ENCODE data around the gene SFTA2. TPM values are rescaled to one million over a fixed set of nuclear protein-coding genes. Genes with fewer than 3 reads are reported as not detected.

SFTA2 gene
- total RNA-seq (2022; extraction: Qiagen RNA extraction; ENCODE audit: low read depth) = not detected in 5 replicates

GRCh38 chr6:30931969-30932645 lies at the start of gene SFTA2:
SFTA2 (minus strand) TSS chr6:30932170; CDS start chr6:30932096, 74 bp downstream.

GRCh38 chr6:30940361-30940986 lies 8.5 kb upstream of the SFTA2 start, which contains the start of gene MUCL3:
MUCL3 (plus strand) TSS chr6:30940973; CDS start chr6:30941000, 27 bp downstream.

GRCh38 chr6:30914076-30914853 lies 17.7 kb downstream of the SFTA2 start, which contains the start of gene VARS2:
VARS2 (plus strand) TSS chr6:30914238; CDS start chr6:30914837, 599 bp downstream.

GRCh38 chr6:30907758-30908591 lies 24.0 kb downstream of the SFTA2 start, which contains the start of gene GTF2H4:
GTF2H4 (plus strand) TSS chr6:30908207.

GRCh38 chr6:30883685-30884520 lies 48.1 kb downstream of the SFTA2 start, which contains the start of gene DDR1:
DDR1 (plus strand) TSS chr6:30884519; CDS start chr6:30888730, 4,211 bp downstream.

Other genes with a start within 250 kb of the SFTA2 start
- gene PPP1R18, start 245.5 kb downstream of the SFTA2 start, total RNA-seq (2022; extraction: Qiagen RNA extraction; ENCODE audit: low read depth) = 43.3 to 50.2 TPM (median 44.3 TPM) in 5 replicates
- 21.9 to 32.3 TPM (median 27.8 TPM) in 5 replicates for gene NRM, start 241.2 kb downstream of the SFTA2 start, total RNA-seq (2022; extraction: Qiagen RNA extraction; ENCODE audit: low read depth)
- gene MDC1, start 214.9 kb downstream of the SFTA2 start, total RNA-seq (2022; extraction: Qiagen RNA extraction; ENCODE audit: low read depth) = 14.2 to 22.0 TPM (median 16.7 TPM) in 5 replicates
- gene TUBB, start 211.8 kb downstream of the SFTA2 start, total RNA-seq (2022; extraction: Qiagen RNA extraction; ENCODE audit: low read depth) = 783 to 980 TPM (median 907 TPM) in 5 replicates
- gene FLOT1, start 189.5 kb downstream of the SFTA2 start, total RNA-seq (2022; extraction: Qiagen RNA extraction; ENCODE audit: low read depth) = 74.8 to 92.4 TPM (median 91.3 TPM) in 5 replicates
- gene IER3, start 187.6 kb downstream of the SFTA2 start, total RNA-seq (2022; extraction: Qiagen RNA extraction; ENCODE audit: low read depth) = 97.7 to 162 TPM (median 152 TPM) in 5 replicates
- gene DDR1, start 47.7 kb downstream of the SFTA2 start, total RNA-seq (2022; extraction: Qiagen RNA extraction; ENCODE audit: low read depth) = 42.6 to 57.5 TPM (median 51.4 TPM) in 5 replicates
- 14.8 to 23.5 TPM (median 19.2 TPM) in 5 replicates for gene GTF2H4, start 24.0 kb downstream of the SFTA2 start, total RNA-seq (2022; extraction: Qiagen RNA extraction; ENCODE audit: low read depth)
- gene VARS2, start 17.9 kb downstream of the SFTA2 start, total RNA-seq (2022; extraction: Qiagen RNA extraction; ENCODE audit: low read depth) = 9.1 to 11.7 TPM (median 11.2 TPM) in 5 replicates
- gene MUCL3, start 8.8 kb upstream of the SFTA2 start, total RNA-seq (2022; extraction: Qiagen RNA extraction; ENCODE audit: low read depth) = 0.01 to 0.05 TPM (median 0.02 TPM) in 3 of 5 replicates, not detected in the others
- gene MUC21, start 51.5 kb upstream of the SFTA2 start, total RNA-seq (2022; extraction: Qiagen RNA extraction; ENCODE audit: low read depth) = not detected in 5 replicates
- gene MUC22, start 78.3 kb upstream of the SFTA2 start, total RNA-seq (2022; extraction: Qiagen RNA extraction; ENCODE audit: low read depth) = 0.01 to 0.03 TPM in 2 of 5 replicates, not detected in the others
- not detected in 5 replicates for gene C6orf15, start 180.4 kb upstream of the SFTA2 start, total RNA-seq (2022; extraction: Qiagen RNA extraction; ENCODE audit: low read depth)
- gene PSORS1C1, start 182.6 kb upstream of the SFTA2 start, total RNA-seq (2022; extraction: Qiagen RNA extraction; ENCODE audit: low read depth) = 3.0 to 4.4 TPM (median 4.1 TPM) in 5 replicates
- gene CDSN, start 188.3 kb upstream of the SFTA2 start, total RNA-seq (2022; extraction: Qiagen RNA extraction; ENCODE audit: low read depth) = not detected in 5 replicates
- not detected in 5 replicates for gene PSORS1C2, start 206.9 kb upstream of the SFTA2 start, total RNA-seq (2022; extraction: Qiagen RNA extraction; ENCODE audit: low read depth)
- gene CCHCR1, start 225.6 kb upstream of the SFTA2 start, total RNA-seq (2022; extraction: Qiagen RNA extraction; ENCODE audit: low read depth) = 6.5 to 7.3 TPM (median 6.7 TPM) in 5 replicates
- gene TCF19, start 226.4 kb upstream of the SFTA2 start, total RNA-seq (2022; extraction: Qiagen RNA extraction; ENCODE audit: low read depth) = 12.1 to 15.0 TPM (median 13.7 TPM) in 5 replicates
- gene POU5F1, start 238.5 kb upstream of the SFTA2 start, total RNA-seq (2022; extraction: Qiagen RNA extraction; ENCODE audit: low read depth) = 2.8 to 6.0 TPM (median 4.1 TPM) in 5 replicates

Data from A549 treated with RU486 at 1 μM for 4 hours (cell line).